Dermis blood vessel endothelial cell (primary cell): ENCODE results near the gene DCDC2B. TPM values are rescaled to one million over a fixed set of nuclear protein-coding genes. Genes with fewer than 3 reads are reported as not detected.

Experiments used
- DNase-seq: peaks from one replicate; pipeline ENCODE4 v3.0.0; 2010
- total RNA-seq: library from RNA; depleted of rRNA; stranded (reverse); fragments of >200 nt; gene quantifications from 2 replicates; pipeline ENCODE4 v1.2.3, GENCODE V29; 2014

DCDC2B gene
- total RNA-seq, 1 donor from 2014 or later, result not detected

DNA sequence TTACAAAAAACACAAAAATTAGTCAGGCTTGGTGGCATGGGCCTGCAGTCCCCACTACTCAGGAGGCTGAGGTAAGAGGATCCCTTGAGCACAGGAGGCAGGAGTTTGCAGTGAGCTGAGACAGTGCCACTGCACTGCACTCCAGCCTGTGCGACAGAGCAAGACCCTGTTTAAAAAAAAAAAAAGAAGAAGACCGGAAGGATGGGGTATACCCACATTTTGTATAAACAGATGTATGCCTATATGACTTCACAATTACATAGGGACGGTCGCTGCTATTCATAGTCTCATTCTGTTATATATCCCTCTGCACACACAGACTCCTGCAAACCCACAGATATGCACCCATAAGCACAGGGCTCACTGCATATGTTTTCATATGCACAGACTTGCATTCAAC, 54.9 kb downstream of the DCDC2B start:
- DNase-seq, result no peak

Other genes with a start within 250 kb of the DCDC2B start
- gene KHDRBS1, start 195.2 kb upstream of the DCDC2B start, total RNA-seq, result 60.9 and 143 TPM in 2 replicates
- gene TMEM39B, start 136.2 kb upstream of the DCDC2B start, total RNA-seq, result 9.9 and 18.3 TPM in 2 replicates
- 34.4 and 50.3 TPM in 2 replicates for gene KPNA6, start 101.0 kb upstream of the DCDC2B start, total RNA-seq
- 83.7 and 93.6 TPM in 2 replicates for gene TXLNA, start 29.4 kb upstream of the DCDC2B start, total RNA-seq
- 10.8 and 16.8 TPM in 2 replicates for gene CCDC28B, start 8.5 kb upstream of the DCDC2B start, total RNA-seq
- 1.0 and 1.2 TPM in 2 replicates for gene IQCC, start 3.4 kb upstream of the DCDC2B start, total RNA-seq
- gene TMEM234, start 13.3 kb downstream of the DCDC2B start, total RNA-seq, result 9.2 and 12.3 TPM in 2 replicates
- 339 and 353 TPM in 2 replicates for gene EIF3I, start 13.3 kb downstream of the DCDC2B start, total RNA-seq
- 2.4 and 30.8 TPM in 2 replicates for gene FAM167B, start 38.1 kb downstream of the DCDC2B start, total RNA-seq
- gene LCK, start 42.2 kb downstream of the DCDC2B start, total RNA-seq, result 0.09 and 0.17 TPM in 2 replicates
- gene HDAC1, start 83.0 kb downstream of the DCDC2B start, total RNA-seq, result 176 and 202 TPM in 2 replicates
- gene MARCKSL1, start 127.1 kb downstream of the DCDC2B start, total RNA-seq, result 129 and 147 TPM in 2 replicates
- gene FAM229A, start 153.4 kb downstream of the DCDC2B start, total RNA-seq, result 0.88 and 2.0 TPM in 2 replicates
- 0.14 TPM in 1 of 2 replicates, not detected in the other for gene TSSK3, start 153.4 kb downstream of the DCDC2B start, total RNA-seq
- 61.5 and 75.7 TPM in 2 replicates for gene BSDC1, start 185.4 kb downstream of the DCDC2B start, total RNA-seq